Activated naive CD4-positive, alpha-beta T cell treated with anti-CD3 and anti-CD28 coated beads, Interleukin-2, amount 10 ng/mL, durations not matched to agents 7 days and 5 days (primary cell): Measurements from ENCODE around the gene APBB2.

Source experiments
- CTCF ChIA-PET: fragments of 350-600 bp; sonication (Branson Sonifier 250); formaldehyde crosslinking; loops from one replicate; lab custom pipeline; 2021; ENCODE audit warnings: antibody characterized with exemption; lab: Charles Lee
- DNase-seq: peaks from one replicate; pipeline ENCODE4 v3.0.0-alpha.2; 2020
- H3K27ac Mint-ChIP-seq: one replicate; pipeline ENCODE4 v1.8.0; 2021; ENCODE audit warnings: mild to moderate bottlenecking, moderate library complexity, mixed read lengths
- H3K27me3 Mint-ChIP-seq: one replicate; pipeline ENCODE4 v1.8.0; 2021; ENCODE audit warnings: mild to moderate bottlenecking, mixed read lengths
- H3K36me3 Mint-ChIP-seq: one replicate; pipeline ENCODE4 v1.8.0; 2021; ENCODE audit warnings: mixed read lengths
- H3K4me1 Mint-ChIP-seq: one replicate; pipeline ENCODE4 v1.8.0; 2021; ENCODE audit warnings: mixed read lengths
- H3K4me3 Mint-ChIP-seq: one replicate; pipeline ENCODE4 v1.8.0; 2021; ENCODE audit warnings: mild to moderate bottlenecking, moderate library complexity, mixed read lengths
- H3K9me3 Mint-ChIP-seq: one replicate; pipeline ENCODE4 v1.8.0; 2021; ENCODE audit warnings: mixed read lengths

APBB2 gene

DNA sequence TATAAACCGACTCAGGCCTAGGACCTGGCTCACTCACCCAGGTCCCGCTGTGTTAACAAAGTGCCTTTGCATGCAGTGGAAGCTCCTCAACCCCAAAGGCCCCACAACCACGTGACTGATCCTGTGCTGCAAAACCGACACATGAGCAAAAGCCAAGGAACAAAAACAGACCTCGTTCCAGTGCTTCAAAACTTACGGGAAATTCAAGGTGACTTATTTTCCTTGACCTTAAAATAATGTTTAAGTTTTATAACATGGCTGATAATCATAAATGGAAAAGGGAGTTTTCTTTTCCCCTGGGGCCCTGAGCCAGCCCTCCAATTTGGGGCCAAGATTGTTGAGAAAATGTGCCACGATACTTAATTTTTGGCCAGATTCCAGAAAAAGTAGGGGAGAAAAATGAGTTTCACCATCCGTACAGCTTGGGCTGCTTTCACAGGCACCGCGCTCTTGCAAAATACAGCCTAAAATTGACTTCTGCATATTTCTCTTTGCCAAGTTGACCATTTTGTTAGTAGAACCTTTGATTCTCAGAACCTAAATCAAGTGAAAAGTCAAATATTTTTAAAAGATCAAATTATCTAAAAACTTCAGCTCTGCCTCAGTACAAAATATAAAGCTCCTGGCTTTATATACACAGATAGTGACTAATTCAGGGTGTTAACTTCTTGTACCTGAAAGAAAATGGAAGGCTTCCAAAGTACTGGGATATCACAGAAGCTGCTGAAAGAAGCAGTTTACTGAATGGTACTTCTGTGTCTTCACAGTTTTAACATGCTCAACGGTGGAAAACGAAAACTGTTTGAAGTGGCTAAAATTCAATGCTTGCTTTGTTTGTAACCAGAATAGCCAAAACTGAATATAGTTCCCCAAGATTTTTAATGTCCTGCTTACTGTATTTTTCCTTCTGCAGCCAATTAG lies 93.8 kb downstream of the APBB2 start:
- no peaks in the 10 kb centered on the region for H3K4me1 Mint-ChIP-seq
- H3K4me3 Mint-ChIP-seq: no peak overlapping the region
- H3K36me3 Mint-ChIP-seq: no peaks in the 10 kb centered on the region
- H3K27ac Mint-ChIP-seq: no peak overlapping the region
- CTCF ChIA-PET: no interaction called here
- H3K9me3 Mint-ChIP-seq: peaks cover under 1% of the 10 kb centered on the region
- no peak for DNase-seq
- no peaks in the 10 kb centered on the region for H3K27me3 Mint-ChIP-seq

DNA sequence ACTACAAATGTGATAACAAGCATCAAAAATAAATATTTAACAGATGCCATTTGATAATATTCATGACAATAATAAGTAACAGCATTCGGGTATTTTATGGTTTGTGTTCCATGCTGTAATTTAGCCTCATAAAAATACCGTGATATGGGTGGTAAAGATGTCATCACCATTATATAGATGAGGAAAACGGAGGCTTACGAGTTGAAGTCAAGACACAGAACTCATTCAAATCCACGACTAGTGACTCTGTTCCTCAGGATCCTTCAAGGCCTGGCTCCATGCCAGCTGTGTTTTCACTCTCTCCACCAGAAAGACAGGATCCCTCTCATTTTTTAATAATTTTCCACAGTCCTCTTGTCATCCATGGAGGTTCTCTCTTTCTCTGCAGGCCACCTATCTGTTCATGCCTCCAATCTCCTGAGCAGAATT lies 94.5 kb downstream of the APBB2 start:
- no peaks in the 10 kb centered on the region for H3K27me3 Mint-ChIP-seq
- H3K36me3 Mint-ChIP-seq: no peaks in the 10 kb centered on the region
- H3K9me3 Mint-ChIP-seq: peaks cover 1% of the 10 kb centered on the region
- no peaks in the 10 kb centered on the region for H3K4me1 Mint-ChIP-seq
- CTCF ChIA-PET: interaction anchor here (0.7 kb wide), 1 partner anchor 94 kb away, joined by 3 read pairs; the partner anchor contains the start of gene APBB2
- DNase-seq: no peak
- no peak overlapping the region for H3K27ac Mint-ChIP-seq
- no peak overlapping the region for H3K4me3 Mint-ChIP-seq

DNA sequence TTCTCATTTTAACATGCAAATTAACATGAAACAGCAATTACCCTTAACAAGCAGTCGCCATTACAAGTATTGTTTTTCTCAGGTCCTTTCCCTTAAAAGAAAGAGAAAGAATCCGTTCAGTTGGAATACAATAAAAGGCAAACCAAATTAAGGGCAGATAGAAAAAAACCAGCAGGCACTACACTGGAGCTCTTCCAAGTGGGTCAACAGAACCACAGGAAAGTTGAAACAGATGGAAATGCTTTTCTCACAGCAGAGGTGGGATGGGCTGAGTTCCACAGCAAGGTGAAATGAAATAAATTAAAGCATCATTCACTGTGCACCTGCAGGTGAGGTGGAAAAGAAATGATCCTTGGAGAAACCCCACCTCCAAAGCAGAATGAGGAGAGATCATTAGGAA lies 102.6 kb downstream of the APBB2 start:
- Mint-ChIP-seq H3K4me1 (no peaks in the 10 kb centered on the region), H3K27ac (no peak overlapping the region), H3K27me3 (no peaks in the 10 kb centered on the region), H3K36me3 (no peaks in the 10 kb centered on the region), H3K4me3 (no peak overlapping the region), H3K9me3 (peaks cover 1% of the 10 kb centered on the region)
- no peak for DNase-seq
- CTCF ChIA-PET: no interaction called here

DNA sequence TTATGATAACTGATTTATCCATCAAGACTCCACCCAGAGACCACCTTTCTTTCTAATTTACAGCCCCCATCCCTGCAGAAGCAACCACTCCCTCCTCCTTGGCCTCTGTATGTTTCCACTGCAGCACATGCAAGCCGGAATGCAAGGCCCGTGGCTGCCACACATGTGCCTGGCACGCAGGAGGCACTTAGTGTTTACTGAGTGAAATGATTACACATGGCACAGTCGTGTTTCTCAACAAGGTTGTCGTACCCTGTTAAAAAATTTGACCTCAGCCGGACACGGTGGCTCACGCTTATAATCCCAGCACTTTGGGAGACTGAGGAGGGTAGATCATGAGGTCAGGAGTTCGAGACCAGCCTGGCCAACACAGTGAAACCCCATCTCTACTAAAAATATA lies 104.3 kb downstream of the APBB2 start:
- H3K27ac Mint-ChIP-seq: no peak overlapping the region
- H3K36me3 Mint-ChIP-seq: no peaks in the 10 kb centered on the region
- no peaks in the 10 kb centered on the region for H3K4me1 Mint-ChIP-seq
- H3K9me3 Mint-ChIP-seq: no peaks in the 10 kb centered on the region
- DNase-seq: no peak
- H3K27me3 Mint-ChIP-seq: no peaks in the 10 kb centered on the region
- CTCF ChIA-PET: no interaction called here
- no peak overlapping the region for H3K4me3 Mint-ChIP-seq

DNA sequence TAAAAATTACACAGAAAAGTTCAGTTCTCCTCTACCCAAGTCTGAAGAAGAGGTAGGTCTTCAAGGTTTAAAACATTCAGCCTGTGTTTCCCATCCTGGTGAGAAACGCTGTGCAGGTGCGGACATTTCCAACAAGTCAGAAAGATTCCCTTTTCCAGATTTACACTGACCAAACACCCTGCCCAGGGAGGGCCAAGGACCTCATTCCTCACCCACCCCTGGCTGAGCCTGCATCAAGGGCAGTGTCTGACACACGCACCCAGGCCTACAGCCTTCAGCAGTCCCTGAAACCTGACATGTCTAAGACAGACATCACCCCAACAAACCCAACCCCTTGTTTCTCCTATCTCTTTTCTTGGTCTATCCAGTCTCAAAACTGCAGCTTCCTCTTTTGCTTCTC lies 105.9 kb downstream of the APBB2 start:
- no peaks in the 10 kb centered on the region for H3K9me3 Mint-ChIP-seq
- no peak for DNase-seq
- H3K4me3 Mint-ChIP-seq: no peak overlapping the region

DNA sequence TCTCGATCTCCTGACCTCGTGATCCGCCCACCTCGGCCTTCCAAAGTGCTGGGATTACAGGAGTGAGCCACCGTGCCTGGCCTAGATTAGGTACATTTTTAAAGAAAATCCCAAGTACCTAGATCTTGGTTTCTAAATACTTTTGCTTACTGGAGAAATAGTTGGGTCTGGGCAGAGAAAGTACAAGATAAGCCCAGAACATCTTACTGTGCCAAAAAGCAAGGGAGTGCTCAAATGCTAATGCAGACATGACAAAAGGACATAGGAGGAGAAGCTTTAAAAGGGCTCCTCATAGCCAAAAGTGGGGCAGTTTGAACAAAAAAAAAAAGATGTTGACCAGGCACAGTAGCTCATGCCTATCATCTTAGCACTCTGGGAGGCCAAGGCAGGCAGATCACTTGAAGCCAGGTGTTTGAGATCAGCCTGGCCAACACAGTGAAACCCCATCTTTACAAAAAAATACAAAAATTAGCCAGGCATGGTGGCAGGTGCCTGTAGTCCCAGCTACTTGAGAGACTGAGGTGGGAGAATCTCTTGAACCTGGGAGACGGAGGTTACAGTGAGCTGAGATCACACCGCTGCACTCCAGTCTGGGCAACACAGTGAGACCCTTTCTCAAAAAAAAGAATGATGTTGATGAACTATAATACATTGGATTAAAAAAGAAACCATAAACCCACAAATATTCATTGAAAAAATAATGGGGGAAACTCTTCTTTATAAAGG lies 107.5 kb downstream of the APBB2 start:
- no peak overlapping the region for H3K27ac Mint-ChIP-seq
- no peaks in the 10 kb centered on the region for H3K9me3 Mint-ChIP-seq
- CTCF ChIA-PET: no interaction called here
- no peak overlapping the region for H3K4me3 Mint-ChIP-seq
- no peak for DNase-seq
- no peaks in the 10 kb centered on the region for H3K4me1 Mint-ChIP-seq
- H3K36me3 Mint-ChIP-seq: no peaks in the 10 kb centered on the region
- H3K27me3 Mint-ChIP-seq: no peaks in the 10 kb centered on the region

More for the DNA sequence above, 105.9 kb downstream of the APBB2 start:
- no peaks in the 10 kb centered on the region for H3K36me3 Mint-ChIP-seq
- no peak overlapping the region for H3K27ac Mint-ChIP-seq
- H3K27me3 Mint-ChIP-seq: no peaks in the 10 kb centered on the region
- H3K4me1 Mint-ChIP-seq: no peaks in the 10 kb centered on the region
- CTCF ChIA-PET: no interaction called here

DNA sequence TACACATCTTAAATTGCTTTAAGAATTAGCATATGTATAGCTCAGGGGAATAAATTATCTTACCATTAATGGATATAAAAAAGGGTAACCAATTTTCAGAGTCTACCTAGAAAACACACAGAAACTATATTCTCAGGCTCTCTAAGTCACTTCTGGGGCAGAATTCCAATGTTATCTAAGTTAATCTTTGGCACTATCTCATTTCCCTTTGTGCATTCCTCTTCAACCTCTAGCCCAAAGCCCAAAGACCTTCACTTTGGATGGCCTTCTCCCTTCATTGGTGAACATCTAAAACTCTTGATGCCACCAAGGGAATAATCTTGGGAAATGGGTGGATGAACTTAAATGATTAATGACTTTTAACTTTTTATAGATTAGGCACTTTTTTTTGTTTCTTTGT lies 108.3 kb downstream of the APBB2 start:
- H3K27ac Mint-ChIP-seq: no peak overlapping the region
- H3K4me1 Mint-ChIP-seq: no peaks in the 10 kb centered on the region
- no peak for DNase-seq
- no peaks in the 10 kb centered on the region for H3K27me3 Mint-ChIP-seq
- H3K9me3 Mint-ChIP-seq: no peaks in the 10 kb centered on the region
- H3K4me3 Mint-ChIP-seq: no peak overlapping the region
- CTCF ChIA-PET: no interaction called here
- H3K36me3 Mint-ChIP-seq: no peaks in the 10 kb centered on the region

DNA sequence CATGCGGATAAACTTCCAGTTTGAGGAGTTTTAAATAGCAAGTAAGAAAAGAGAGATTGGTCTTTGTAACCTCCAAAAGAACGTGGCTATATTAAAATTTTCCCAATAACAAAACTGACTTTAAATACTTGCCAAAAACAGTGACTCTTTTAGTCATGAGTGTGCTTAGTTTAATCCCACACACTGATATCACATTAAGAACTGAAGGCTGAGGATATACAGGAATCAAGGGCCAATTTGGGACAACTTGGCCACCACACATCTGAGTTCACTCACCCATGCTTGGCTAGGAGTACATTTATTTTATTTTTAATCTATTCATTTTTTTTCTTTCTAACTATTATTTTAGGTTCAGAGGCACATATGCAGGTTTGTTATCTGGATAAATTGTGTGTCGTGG lies 110.2 kb downstream of the APBB2 start:
- no peaks in the 10 kb centered on the region for H3K27me3 Mint-ChIP-seq

DNA sequence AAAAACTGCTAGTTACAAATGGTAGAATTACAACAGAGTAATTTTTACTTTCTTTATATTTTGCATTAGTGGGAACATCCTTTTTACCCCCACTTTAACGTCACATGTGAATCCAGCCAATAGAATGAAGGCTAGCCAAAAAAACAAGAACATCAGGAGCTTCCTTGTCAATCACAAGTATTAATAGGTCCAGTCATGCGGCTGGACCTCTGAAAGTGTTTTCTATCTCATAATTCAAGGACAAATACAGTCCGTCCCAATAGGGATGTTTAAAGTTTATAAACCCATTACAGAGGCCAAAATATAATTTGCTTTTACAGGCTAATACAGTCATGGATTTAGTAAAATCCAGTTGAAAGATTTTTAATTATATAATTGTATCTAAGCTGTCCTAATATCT lies 110.7 kb downstream of the APBB2 start:
- Mint-ChIP-seq H3K4me3 (no peak overlapping the region), H3K27ac (no peak overlapping the region), H3K4me1 (no peaks in the 10 kb centered on the region), H3K27me3 (no peaks in the 10 kb centered on the region), H3K36me3 (no peaks in the 10 kb centered on the region), H3K9me3 (no peaks in the 10 kb centered on the region)
- DNase-seq: no peak
- CTCF ChIA-PET: no interaction called here

More for the DNA sequence above, 110.2 kb downstream of the APBB2 start:
- Mint-ChIP-seq H3K27ac (no peak overlapping the region), H3K4me1 (no peaks in the 10 kb centered on the region), H3K9me3 (no peaks in the 10 kb centered on the region), H3K36me3 (no peaks in the 10 kb centered on the region), H3K4me3 (no peak overlapping the region)
- DNase-seq: no peak
- CTCF ChIA-PET: no interaction called here

DNA sequence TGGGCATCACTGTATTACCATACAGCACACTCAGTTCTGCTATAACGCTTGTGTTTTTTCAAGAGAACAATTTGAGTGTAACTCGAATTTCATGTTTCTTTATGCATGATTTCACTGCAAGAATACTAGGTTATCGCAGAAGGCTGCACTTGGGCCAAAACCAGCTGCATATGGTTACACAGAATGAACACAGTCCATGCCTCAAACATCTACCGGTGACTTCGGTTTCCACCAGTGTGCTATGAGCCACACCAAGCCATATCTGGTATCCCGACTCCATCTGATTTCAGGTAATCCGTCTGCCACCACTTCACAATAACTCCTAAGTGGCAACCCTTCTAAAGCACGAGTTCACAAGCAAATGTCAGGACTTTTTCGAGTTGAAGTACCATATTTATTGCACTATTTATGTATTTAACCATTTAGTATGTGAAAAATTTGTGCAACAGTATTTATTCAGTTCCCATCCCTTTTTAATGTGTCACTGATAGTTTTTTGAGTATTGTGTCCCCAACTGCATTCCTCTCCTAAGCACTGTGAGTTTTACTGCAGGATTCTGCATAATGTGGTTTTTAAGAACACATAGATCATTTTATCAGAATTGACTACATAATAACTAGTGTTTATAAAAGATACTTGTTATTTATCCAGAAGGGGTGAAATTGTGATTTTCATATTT lies 111.8 kb downstream of the APBB2 start:
- DNase-seq: no peak
- Mint-ChIP-seq H3K9me3 (no peaks in the 10 kb centered on the region), H3K4me3 (no peak overlapping the region), H3K36me3 (no peaks in the 10 kb centered on the region), H3K27me3 (no peaks in the 10 kb centered on the region), H3K4me1 (no peaks in the 10 kb centered on the region), H3K27ac (no peak overlapping the region)
- CTCF ChIA-PET: no interaction called here

DNA sequence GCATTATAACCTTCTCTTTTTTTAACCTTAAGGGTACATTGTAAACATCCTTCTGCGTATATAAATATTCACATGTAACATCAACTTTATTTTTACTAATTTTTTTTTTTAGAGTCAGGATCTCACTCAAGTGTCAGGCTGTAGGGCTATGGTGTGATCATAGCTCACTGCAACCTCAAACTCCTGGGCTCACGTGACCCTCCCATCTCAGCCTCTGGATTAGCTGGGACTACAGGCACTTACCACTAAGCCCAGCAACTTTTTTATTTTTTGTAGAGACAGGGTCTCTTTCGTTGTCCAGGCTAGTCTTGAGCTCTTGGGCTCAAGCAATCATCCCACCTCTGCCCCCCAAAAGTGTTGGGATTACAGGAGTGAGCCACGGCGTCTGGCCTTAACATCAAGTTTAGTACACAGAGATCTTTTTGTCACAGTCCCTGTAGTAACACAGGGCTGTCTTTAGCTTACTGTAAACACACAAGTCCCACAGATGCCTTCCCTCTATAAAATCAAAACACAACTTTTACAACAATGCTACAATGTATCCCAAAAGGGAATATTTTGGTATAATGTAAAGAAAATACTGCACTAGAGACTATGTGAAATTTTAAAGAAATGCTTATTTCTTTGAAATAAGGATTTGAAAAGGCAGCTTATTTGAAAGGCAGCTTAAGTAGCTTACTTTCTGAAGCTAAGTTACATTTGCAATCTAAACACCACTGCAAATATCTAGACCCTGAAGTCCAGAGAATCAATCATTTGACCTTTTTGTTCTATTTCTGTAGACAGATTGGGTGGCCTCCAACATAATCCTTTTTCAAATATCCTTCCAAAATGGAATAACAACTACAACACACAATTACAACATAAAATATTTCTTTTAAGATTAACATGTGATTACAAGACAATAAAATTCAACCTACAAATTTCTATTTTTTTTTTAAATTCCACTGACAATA lies 116.0 kb downstream of the APBB2 start:
- H3K4me3 Mint-ChIP-seq: no peak overlapping the region
- H3K36me3 Mint-ChIP-seq: no peaks in the 10 kb centered on the region
- DNase-seq: no peak
- no peak overlapping the region for H3K27ac Mint-ChIP-seq
- no peaks in the 10 kb centered on the region for H3K9me3 Mint-ChIP-seq
- H3K27me3 Mint-ChIP-seq: no peaks in the 10 kb centered on the region
- CTCF ChIA-PET: no interaction called here
- H3K4me1 Mint-ChIP-seq: no peaks in the 10 kb centered on the region

DNA sequence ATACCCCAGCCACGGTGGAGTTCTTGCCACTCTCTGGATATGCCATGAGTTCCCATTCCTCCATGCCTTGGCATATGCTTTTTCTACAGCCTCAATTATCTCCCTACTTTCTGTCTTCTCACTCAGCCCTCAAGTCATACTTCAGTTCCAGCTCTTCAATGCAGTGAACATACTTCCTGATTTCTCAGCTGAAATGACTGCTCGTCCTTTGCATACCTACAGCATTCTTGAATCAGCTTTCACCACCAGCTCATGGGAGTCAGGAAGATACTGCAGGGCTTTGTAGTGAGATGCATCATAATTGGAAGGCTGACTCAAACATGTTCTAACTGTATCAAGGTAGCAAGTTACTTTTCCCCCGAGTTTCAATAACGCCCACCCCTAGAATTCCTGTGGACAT lies 118.4 kb downstream of the APBB2 start:
- Mint-ChIP-seq H3K9me3 (no peaks in the 10 kb centered on the region), H3K4me1 (no peaks in the 10 kb centered on the region), H3K27ac (no peak overlapping the region), H3K36me3 (no peaks in the 10 kb centered on the region), H3K4me3 (no peak overlapping the region), H3K27me3 (no peaks in the 10 kb centered on the region)
- CTCF ChIA-PET: no interaction called here
- DNase-seq: no peak

DNA sequence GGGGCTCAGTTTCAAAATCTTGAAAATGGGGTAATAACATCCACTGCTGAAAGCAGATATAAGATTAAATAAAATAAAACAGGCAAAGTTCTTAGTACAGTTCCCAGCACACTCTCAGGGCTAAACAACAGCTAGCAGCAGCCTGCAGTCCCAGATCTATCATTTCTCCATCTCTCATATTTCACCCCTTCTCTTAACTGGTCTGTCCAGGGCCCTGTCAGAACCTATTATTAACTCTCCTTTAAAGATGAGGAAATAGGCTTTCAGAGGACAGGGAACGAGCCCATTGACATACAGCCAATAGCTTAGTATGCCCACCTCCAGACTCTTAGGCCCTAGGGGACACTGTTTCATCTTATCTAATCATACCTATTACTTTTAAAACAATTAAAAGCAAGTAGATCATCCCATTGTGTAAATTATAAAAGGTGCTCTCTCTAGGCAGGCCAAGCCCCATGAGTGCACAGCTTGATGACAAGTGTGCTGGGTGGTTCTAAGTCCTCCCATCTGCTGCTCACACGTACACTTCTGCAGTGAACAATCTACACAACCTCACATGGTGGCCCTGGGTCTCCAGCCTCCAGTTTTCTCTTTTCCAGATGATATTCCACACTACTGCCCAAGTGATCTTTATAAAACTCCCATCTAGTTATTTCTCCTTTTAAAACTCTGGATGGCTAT lies 119.0 kb downstream of the APBB2 start:
- Mint-ChIP-seq H3K4me3 (no peak overlapping the region), H3K4me1 (no peaks in the 10 kb centered on the region), H3K27ac (no peak overlapping the region), H3K27me3 (no peaks in the 10 kb centered on the region), H3K36me3 (no peaks in the 10 kb centered on the region), H3K9me3 (no peaks in the 10 kb centered on the region)
- DNase-seq: no peak
- CTCF ChIA-PET: no interaction called here
